IMR-90 (cell line): ENCODE data around the gene ARID3C. TPM values are rescaled to one million over a fixed set of nuclear protein-coding genes. Genes with fewer than 3 reads are reported as not detected.

ENCODE experiments used
- USF2 ChIP-seq: fragments of 150-350 bp; IDR thresholded peaks from 2 replicates; pipeline ENCODE4 v1.6.1; 2017; ENCODE audit warnings: mild to moderate bottlenecking, antibody characterized with exemption, low read length, low read depth
- polyA plus RNA-seq, 3 experiments: library from polyadenylated mRNA; depleted of rRNA; stranded (reverse); fragments of >200 nt; gene quantifications; 2 replicates each; pipeline ENCODE4 v1.2.3, GENCODE V29; 2012; ENCODE audit warnings: low replicate concordance in 1 of 3
- total RNA-seq: library from RNA; depleted of rRNA; stranded (reverse); fragments of >200 nt; gene quantifications from 2 replicates; pipeline ENCODE4 v1.2.3, GENCODE V29; 2012

Gene ARID3C
- total and polyA plus RNA-seq, 2 of the 4 experiments (the other 2 are of a cell fraction) = 0.07 TPM; not detected in 1

GRCh38 chr9:34623374-34624235 lies 5.3 kb downstream of the ARID3C start (continued):
- TF ChIP-seq USF2 = no peak
